Memory B cell (primary cell): ENCODE data around the gene MAP2K2.

Source experiments
- ATAC-seq: fragments of 150-1000 bp; cut with Tn5 transposase; 2 replicates; pipeline ENCODE4 v1.10.0; 2021; ENCODE audit warnings: low read depth, mild to moderate bottlenecking, moderate library complexity
- DNase-seq, 2 donors: peaks; one replicate each; pipeline ENCODE4 v3.0.0; 2022; ENCODE audit warnings: low spot score in 2 of 2
- H3K27ac Mint-ChIP-seq: one replicate; pipeline ENCODE4 v1.8.0; 2022; ENCODE audit warnings: mild to moderate bottlenecking, moderate library complexity, mixed read lengths
- H3K27me3 Mint-ChIP-seq: one replicate; pipeline ENCODE4 v1.8.0; 2022; ENCODE audit warnings: mixed read lengths
- H3K36me3 Mint-ChIP-seq: one replicate; pipeline ENCODE4 v1.8.0; 2022; ENCODE audit warnings: mild to moderate bottlenecking, mixed read lengths
- H3K4me1 Mint-ChIP-seq: one replicate; pipeline ENCODE4 v1.8.0; 2022; ENCODE audit warnings: mixed read lengths
- H3K4me3 Mint-ChIP-seq: one replicate; pipeline ENCODE4 v1.8.0; 2022; ENCODE audit warnings: mild to moderate bottlenecking, moderate library complexity, mixed read lengths
- H3K9me3 Mint-ChIP-seq: one replicate; pipeline ENCODE4 v1.8.0; 2022; ENCODE audit warnings: mixed read lengths

The MAP2K2 gene

DNA sequence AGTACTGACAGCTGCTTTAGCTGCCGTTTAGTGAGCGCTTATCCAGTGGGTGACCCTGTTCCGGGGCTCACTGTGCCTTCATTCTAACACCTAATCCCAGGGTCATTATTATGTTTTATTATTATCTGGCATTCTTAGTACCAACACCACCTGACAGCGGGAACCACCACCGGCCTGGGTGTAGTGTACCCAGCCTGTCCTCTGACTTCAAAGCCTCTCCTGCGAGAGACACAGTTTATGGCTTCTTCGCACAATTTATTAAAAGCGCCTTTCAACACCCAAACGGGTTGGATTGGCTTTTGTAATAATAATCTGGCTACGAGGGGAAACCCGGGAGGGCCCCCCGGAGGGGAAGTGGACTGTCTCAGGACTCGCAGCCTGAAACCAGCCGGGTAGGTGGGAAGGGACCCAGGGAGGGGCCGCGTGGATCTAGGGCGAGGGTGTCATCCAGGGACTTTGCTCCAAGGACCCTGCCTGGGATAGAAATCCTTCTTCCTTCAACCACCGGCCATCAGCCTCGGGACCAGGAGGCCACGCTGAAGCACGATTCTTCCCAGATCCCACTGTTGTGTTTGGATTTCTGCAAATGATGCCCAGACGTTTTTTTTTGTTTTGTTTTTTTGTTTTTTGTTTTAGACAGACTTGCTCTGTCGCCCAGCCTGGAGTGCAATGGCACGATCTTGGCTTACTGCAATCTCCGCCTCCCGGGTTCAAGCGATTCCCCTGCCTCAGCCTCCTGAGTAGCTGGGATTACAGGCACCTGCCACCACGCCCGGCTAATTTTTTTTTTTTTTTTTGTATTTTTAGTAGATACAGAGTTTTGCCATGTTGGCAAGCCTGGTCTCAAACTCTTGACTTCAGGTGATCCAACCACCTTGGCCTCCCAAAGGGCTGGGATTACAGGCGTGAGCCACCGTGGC, 55.6 kb downstream of the MAP2K2 start:
- Mint-ChIP-seq H3K36me3 (peaks cover 1% of the 10 kb centered on the region), H3K4me1 (peaks cover 11% of the 10 kb centered on the region), H3K27ac (peak overlapping the region; percentile 31), H3K9me3 (no peaks in the 10 kb centered on the region), H3K4me3 (peak overlapping the region; percentile 93), H3K27me3 (no peaks in the 10 kb centered on the region)
- DNase-seq (peak in 1 of 2 donors; percentile 25), ATAC-seq (no peak)

DNA sequence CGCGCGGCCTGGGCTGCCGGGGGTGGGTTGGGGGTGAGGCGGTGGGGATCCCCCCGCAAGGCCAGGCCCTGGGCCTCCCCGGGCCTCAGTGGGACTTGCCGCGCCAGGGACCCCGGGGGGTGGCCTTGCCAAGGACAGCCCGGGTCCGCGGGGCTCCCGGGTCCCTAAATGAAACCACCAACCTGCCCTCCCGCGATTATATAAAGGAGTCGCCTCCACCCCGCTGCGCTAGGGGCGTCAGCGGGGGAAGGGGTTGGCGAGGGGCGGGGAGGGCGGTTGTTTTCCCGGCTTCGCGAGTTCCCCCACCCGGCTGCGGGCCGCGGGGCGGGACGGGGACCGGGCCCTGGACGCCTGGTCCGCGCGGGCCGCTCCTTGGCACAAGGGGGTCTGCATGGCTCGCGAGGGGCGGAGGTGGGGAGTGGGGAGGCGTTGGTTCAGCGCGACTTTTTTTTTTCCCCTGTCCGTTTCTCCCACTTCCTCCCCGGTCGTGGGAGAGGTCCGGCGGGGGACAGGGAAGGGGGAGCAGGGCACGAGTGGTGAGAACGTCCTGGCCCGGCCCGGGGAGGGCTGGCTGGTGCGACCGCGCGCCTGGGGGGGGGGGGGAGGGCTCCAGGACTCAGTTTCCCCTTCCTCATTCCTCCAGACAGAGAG, 56.4 kb downstream of the MAP2K2 start:
- no peaks in the 10 kb centered on the region for H3K27me3 Mint-ChIP-seq
- H3K4me1 Mint-ChIP-seq = peaks cover 15% of the 10 kb centered on the region
- H3K9me3 Mint-ChIP-seq = no peaks in the 10 kb centered on the region
- ATAC-seq (peak; percentile 3), DNase-seq (peak in 1 of 2 donors; percentile 65)
- peaks cover 1% of the 10 kb centered on the region for H3K36me3 Mint-ChIP-seq
- H3K27ac Mint-ChIP-seq = peak overlapping the region; percentile 31
- H3K4me3 Mint-ChIP-seq = peak overlapping the region; percentile 93

DNA sequence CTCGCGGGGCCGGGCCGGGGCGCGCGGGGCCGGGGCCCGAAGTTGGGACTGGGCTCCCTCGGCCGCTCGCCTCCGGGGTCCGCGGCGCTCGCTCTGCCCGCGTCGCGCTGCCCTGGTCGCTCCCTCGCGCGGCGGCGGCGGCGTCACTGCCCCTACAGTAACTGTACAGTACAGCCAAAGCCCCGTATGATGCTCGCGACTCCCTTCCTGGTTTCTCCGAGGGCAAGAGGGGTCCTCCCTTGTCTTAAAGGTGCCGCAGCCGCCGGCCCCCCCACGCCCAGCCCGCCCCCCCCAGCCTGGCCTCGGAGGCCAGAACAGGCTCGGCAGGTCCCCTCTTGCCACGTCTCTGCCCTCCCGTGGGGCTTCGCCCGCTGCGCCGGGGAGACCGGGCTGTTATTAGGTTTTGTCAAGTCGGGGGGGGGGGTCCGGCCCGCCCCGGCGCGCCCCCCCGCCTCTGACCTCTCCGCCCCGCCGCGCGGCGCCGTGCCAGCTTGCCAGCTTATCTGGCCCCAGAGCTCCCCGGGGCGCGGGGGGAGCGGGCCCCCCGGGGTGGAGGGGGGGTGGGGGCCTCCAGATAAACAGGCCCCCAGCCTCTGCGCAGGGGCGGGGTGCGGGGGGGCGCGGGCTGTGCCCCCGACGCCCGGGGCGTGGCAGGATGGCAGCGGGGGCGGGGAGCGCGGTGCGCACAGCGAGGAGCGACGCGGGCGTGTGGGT, 57.1 kb downstream of the MAP2K2 start, which contains the start of gene ZBTB7A:
Gene ZBTB7A, minus strand, starts transcription at position 218 of the 714 bp plus-strand sequence. CDS start 11,667 bp downstream, outside the sequence.
- DNase-seq (peak; percentile 68 to 71), ATAC-seq (peak; percentile 35)
- Mint-ChIP-seq H3K36me3 (peaks cover 1% of the 10 kb centered on the region), H3K4me3 (peak within 1 kb of the TSS; percentile 93), H3K27me3 (no peaks in the 10 kb centered on the region), H3K27ac (peak within 1 kb of the TSS; percentile 83), H3K4me1 (peaks cover 16% of the 10 kb centered on the region), H3K9me3 (no peaks in the 10 kb centered on the region)

DNA sequence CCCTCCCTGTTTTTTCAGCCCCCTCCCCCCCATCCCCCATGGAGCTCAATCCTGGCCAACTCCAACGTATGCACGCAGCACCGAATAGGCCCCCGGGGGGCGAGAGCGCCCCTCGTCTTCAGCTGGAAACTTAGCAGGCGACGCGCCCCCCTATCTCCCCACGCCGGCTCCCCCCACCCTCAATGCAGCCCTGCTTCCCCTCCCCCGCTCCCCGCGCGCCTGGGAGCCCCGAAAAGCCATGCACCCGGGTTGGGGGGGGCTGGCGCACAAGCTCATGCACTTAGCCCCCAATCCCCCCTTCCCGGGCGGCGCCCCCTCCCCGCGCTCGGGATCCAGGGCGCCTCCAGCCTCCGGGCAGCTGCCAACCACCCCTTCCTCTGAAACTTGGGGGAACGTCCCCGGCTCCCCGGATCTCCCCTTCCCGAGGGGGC, 57.7 kb downstream of the MAP2K2 start:
- Mint-ChIP-seq H3K9me3 (no peaks in the 10 kb centered on the region), H3K4me1 (peaks cover 18% of the 10 kb centered on the region), H3K27ac (peak overlapping the region; percentile 83), H3K36me3 (peaks cover 1% of the 10 kb centered on the region), H3K27me3 (no peaks in the 10 kb centered on the region), H3K4me3 (peak overlapping the region; percentile 82)
- DNase-seq = peak; percentile 56 to 62
- ATAC-seq = no peak

DNA sequence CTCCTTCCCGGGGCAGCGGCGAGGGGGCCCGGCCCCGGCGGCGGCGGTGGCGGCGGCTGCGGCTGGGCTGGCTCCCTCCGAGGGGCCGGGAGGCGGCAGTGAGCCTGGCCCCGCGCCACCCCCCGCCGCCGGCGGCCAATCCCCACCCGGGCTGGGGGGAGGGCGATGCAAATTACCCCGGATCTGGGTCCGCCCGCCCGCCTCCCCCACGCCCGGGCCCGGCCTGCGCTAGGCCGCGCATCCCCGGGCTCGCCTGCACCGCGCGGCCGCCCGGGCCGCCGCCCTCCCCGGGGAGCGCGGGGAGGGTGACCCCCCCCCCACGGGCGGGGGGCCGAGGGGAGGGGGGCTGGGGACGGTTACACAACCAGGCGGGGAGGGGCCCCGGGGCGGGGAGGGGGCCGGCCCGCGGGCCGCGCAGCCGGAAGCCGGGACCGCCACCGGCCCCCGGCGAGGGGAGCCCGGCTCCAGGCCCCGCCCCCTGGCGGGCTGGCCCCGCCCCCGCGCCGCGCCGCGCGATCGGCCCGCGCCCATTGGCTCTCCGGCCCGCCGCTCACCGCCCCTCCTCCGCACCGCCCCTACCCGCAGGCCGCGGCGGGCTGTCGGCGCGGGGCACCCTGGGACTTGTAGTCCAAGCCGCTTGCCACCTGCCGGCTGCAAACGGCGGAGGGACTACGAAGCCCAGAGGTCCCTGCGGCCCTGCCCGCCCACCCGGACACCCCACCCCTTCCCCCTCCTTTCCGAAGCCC, 58.3 kb downstream of the MAP2K2 start:
- H3K4me3 Mint-ChIP-seq = peak overlapping the region; percentile 82
- H3K36me3 Mint-ChIP-seq = peaks cover 1% of the 10 kb centered on the region
- ATAC-seq (peak; percentile 73), DNase-seq (peak; percentile 96 to 98)
- peaks cover 18% of the 10 kb centered on the region for H3K4me1 Mint-ChIP-seq
- H3K9me3 Mint-ChIP-seq = no peaks in the 10 kb centered on the region
- H3K27me3 Mint-ChIP-seq = no peaks in the 10 kb centered on the region
- H3K27ac Mint-ChIP-seq = peak overlapping the region; percentile 83

DNA sequence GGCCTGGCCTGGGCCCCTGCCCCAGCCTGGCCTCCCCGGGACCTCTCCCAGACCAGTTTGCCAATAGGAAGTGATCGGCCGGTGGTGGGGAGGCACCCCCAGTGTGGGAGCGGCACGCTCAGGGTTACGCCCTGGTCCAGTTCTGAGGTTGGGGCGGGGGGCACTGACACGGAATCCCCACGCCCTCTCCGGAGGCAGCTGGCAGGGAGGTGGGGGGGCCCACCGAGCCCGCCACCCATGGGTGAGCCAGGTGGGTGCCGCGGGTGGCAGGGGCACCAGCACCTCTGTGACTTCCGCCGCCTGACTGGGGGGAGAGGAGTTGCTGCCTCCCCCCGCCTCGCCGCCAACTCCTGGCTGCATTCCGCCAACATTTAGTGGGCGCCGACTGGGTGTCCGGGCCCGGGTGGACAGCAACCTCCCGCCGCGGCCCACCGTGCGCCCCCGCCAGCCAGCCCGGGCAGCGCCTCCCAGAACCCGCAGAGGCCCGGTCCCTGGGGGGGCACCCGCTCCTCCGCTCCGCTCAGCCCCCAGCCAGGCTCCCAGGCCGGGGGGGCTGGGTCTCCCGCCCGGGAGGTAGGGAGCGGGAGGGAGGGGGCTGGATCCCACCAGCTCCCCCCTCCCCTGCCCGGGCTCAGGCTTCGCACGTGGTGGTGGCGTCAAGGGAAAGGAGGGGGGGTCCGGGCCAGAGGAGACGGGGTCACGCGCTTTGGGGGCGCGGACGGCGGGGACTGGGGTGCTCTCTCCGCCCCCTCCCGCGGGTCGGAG, 59.2 kb downstream of the MAP2K2 start:
- peak overlapping the region; percentile 84 for H3K27ac Mint-ChIP-seq

DNA sequence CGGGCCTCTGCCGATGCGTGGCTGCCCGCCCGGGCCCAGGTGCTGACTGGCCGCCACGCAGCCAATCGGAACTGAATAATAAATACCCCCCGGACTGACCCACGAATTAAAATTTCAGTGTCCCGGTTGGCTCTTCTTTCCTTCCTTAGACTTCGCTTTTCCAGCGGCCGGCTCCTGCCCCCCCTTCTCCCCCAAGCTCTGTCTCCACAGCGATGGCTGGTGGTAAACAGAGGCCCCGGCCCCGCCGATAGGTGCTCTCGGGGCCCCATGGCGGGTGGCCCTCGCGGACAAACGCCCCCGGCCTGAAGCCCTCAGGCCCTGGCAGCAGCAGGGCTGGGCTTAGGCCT, 59.8 kb downstream of the MAP2K2 start:
- H3K27me3 Mint-ChIP-seq = no peaks in the 10 kb centered on the region

More for the DNA sequence above, 59.2 kb downstream of the MAP2K2 start:
- Mint-ChIP-seq H3K27me3 (no peaks in the 10 kb centered on the region), H3K36me3 (peaks cover 1% of the 10 kb centered on the region), H3K4me3 (peak overlapping the region; percentile 86), H3K9me3 (no peaks in the 10 kb centered on the region), H3K4me1 (peaks cover 20% of the 10 kb centered on the region)
- ATAC-seq (no peak), DNase-seq (peak; percentile 48 to 61)

DNA sequence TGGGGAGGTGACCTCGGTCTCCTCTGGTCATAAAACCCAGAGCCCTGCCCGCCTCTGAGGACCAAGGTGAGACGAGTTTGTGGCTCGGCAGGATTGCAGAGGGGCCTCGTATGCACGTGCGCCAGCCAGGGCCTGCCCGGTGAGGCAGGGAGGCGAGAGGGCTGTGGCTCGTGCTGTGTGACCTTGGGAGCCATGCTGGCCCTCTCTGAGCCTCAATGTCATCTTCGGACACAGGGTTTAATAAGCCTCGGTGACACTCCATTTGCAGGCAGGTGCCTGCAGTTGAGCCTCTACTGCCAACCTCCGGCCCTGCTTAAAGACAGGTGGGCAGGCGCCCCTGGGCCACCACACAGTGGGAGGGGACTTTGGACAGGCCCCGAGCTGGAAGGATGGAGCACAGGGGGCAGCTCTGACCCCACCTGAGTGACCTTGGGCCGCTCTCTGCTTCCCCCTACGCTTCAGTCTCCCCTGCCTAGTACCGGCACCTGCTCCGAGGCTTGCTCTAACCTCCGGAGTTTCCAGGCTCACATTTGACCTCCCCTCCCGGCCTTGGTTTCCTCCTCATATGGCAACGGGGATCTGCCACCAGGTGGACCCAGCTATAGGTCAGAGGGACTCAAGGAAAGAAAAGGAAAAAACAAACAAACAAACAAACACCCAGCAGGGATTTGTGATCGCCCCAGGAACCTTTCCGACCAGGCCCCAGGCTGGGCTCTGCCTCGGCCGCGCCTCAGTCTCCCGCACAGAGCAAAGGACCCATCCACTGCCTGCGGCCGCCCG, 60.4 kb downstream of the MAP2K2 start:
- peaks cover 1% of the 10 kb centered on the region for H3K36me3 Mint-ChIP-seq
- peaks cover 21% of the 10 kb centered on the region for H3K4me1 Mint-ChIP-seq
- no peak for ATAC-seq
- no peaks in the 10 kb centered on the region for H3K27me3 Mint-ChIP-seq
- peak overlapping the region; percentile 84 for H3K27ac Mint-ChIP-seq
- DNase-seq = no peak
- H3K9me3 Mint-ChIP-seq = no peaks in the 10 kb centered on the region
- peak overlapping the region; percentile 86 for H3K4me3 Mint-ChIP-seq

More for the DNA sequence above, 59.8 kb downstream of the MAP2K2 start:
- Mint-ChIP-seq H3K4me1 (peaks cover 20% of the 10 kb centered on the region), H3K4me3 (peak overlapping the region; percentile 86), H3K9me3 (no peaks in the 10 kb centered on the region), H3K36me3 (peaks cover 1% of the 10 kb centered on the region), H3K27ac (peak overlapping the region; percentile 84)
- DNase-seq (no peak), ATAC-seq (no peak)

DNA sequence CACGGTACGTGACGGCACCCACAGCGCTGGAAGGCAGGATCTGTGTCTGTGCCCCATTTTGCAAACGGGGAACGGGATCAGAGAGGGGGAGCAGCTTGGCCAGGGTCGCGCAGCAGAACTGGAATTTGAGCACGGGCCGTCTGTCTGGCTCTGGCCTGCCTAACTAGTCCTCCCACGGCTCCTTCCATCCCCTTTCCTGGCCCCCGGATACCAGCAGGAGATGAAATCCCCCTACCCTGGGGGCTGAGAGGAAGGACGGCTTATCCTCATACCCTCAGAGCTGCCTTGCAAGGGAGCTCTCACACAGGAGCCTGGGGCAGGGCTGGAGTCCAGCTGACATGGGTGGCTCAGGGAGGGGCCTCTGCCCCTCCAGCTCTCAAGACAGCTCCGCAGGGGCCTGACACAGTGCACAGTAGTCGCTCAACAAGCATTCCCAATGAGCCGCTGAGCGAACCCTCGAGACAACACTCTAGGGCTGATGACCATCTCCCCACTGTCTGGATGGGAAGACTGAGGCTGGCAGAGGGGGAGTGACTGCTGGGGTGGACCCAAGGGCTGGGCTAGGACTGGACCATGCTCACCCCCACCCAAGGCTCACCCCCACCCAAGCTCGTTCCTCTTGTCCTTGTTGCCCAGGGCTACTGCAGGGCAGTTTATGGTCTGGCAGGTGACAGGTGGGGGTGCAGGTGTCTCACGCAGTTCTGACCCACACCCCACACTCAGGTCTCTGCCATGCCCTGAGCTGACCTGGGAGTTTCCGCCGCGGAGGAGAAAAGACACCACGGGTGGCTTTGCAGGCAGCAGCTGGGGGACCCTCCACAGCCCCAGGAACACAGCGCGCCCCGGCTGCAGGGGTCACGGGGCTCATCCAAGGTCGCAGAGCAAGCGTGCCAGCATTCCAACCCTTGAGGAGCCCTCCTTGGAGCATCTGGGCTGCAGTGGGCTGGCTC, 61.2 kb downstream of the MAP2K2 start:
- no peaks in the 10 kb centered on the region for H3K27me3 Mint-ChIP-seq
- ATAC-seq = no peak
- peaks cover 1% of the 10 kb centered on the region for H3K36me3 Mint-ChIP-seq
- H3K4me1 Mint-ChIP-seq = peaks cover 19% of the 10 kb centered on the region
- DNase-seq = no peak
- peak overlapping the region; percentile 84 for H3K27ac Mint-ChIP-seq
- H3K9me3 Mint-ChIP-seq = no peaks in the 10 kb centered on the region
- peak overlapping the region; percentile 86 for H3K4me3 Mint-ChIP-seq

DNA sequence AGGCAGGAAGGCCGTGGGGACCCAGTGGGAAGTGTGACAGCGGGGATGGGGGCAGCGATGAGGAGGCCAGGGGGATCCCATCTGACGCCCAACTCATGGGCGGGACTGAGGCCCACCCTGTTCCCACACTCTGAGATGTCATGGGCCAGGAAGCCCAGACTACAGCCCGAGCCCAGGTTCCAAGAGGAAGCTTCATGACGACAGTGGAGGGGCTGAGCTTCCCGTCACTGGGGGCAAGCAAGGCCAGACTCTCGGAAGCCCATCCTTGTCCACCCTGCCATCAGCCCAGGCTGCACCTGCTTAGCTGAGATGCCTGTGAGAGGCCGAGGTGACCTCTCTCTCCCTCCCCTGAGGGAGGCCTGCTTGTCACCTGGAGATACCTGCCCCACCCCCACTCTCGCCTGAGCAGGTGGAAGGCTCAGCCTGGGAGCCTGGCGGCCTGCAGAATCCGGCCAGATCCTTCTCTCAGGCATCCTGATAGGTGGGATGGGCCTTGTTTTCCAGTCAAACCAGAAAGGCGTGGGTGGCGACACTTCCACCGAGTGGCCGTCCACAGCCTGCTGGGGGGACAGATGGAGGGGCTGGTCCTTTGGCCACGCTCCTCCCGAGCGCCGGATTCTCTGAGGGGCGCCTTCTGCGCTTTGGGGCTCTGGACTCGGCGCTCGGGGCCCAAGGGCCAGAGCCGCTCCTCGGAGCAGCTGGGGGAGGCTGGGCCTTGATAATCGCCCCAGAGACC, 62.1 kb downstream of the MAP2K2 start:
- H3K4me3 Mint-ChIP-seq = peak overlapping the region; percentile 86

DNA sequence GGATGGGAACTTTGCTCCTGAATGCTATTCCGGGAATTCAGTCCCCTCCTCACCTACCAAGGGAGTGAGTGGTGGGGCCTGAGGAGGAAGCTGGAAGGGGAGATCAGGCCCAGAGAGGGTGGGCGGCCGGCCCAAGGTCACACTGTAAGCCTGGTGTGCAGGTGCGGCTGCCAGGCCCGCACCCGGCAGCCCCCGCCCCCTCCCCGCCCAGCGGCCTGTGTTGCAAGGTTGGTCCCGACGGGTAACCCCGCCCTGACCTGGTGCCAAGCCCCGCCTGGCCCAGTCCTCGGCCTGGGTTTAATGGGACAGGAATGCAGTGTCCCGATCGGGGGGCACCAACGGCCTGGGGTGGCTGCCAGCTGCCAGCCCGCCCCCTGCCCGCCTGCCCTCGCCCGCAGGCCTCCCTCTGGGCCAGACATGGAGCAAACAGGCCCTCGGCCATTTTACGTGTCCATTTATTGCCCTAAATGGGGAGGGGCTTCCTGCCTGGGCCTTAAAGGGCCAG, 62.7 kb downstream of the MAP2K2 start:
- Mint-ChIP-seq H3K9me3 (no peaks in the 10 kb centered on the region), H3K4me3 (peak overlapping the region; percentile 84), H3K36me3 (peaks cover 4% of the 10 kb centered on the region), H3K4me1 (peaks cover 19% of the 10 kb centered on the region), H3K27me3 (no peaks in the 10 kb centered on the region), H3K27ac (peak overlapping the region; percentile 93)
- peak; percentile 6 for ATAC-seq
- DNase-seq = peak; percentile 27 to 34

More for the DNA sequence above, 62.1 kb downstream of the MAP2K2 start:
- DNase-seq (no peak), ATAC-seq (no peak)
- Mint-ChIP-seq H3K9me3 (no peaks in the 10 kb centered on the region), H3K27me3 (no peaks in the 10 kb centered on the region), H3K4me1 (peaks cover 19% of the 10 kb centered on the region), H3K27ac (no peak overlapping the region), H3K36me3 (peaks cover 5% of the 10 kb centered on the region)
